ENCODE data around the gene GEMIN7. TPM values are rescaled to one million over a fixed set of nuclear protein-coding genes. Genes with fewer than 3 reads are reported as not detected.

GEMIN7 gene
- total RNA-seq, 2 experiments from 2014 or later, result 55.4 to 55.6 TPM

- CTCF ChIA-PET, result interaction anchor here (1.0 to 1.7 kb wide), 2 partner anchors 11 to 17 kb away, joined by 3 to 4 read pairs; no protein-coding TSS in a partner anchor
Observed at GRCh38 chr19:45076851-45077730, 2.0 kb upstream of the GEMIN7 start.

GRCh38 chr19:45078390-45079062 is 534 bp upstream of the GEMIN7 start:
- POLR2A ChIA-PET, result interaction anchor here (0.7 to 1.4 kb wide), 3 partner anchors 9 to 74 kb away, joined by 4 to 6 read pairs (median 4); partner anchors contain the start of gene CLASRP
- CTCF ChIA-PET, result interaction anchor here (0.5 to 2.4 kb wide), 9 partner anchors 9 to 128 kb away, joined by 3 to 11 read pairs (median 4); partner anchors contain the start of gene PPP1R37

More at GRCh38 chr19:45076851-45077730, 2.0 kb upstream of the GEMIN7 start:
- POLR2A ChIA-PET, result interaction anchor here (0.8 to 1.0 kb wide), 2 partner anchors 15 to 38 kb away, joined by 3 to 6 read pairs; partner anchors contain the start of gene PPP1R37

- POLR2A ChIA-PET, result interaction anchor here (0.6 to 1.6 kb wide), 5 partner anchors 12 to 98 kb away, joined by 3 to 6 read pairs (median 3); partner anchors contain the start of genes BLOC1S3 and TRAPPC6A
- CTCF ChIA-PET, result interaction anchor here (0.7 to 2.4 kb wide), 5 partner anchors 13 to 76 kb away, joined by 3 to 11 read pairs (median 3); partner anchors contain the start of gene PPP1R37
Observed at GRCh38 chr19:45079911-45080370, 881 bp downstream of the GEMIN7 start.

- ChIA-PET POLR2A (no interaction called here), CTCF (no interaction called here)
Observed at GRCh38 chr19:45082170-45082569, 3.1 kb downstream of the GEMIN7 start.

GRCh38 chr19:45086480-45086879 is 7.4 kb downstream of the GEMIN7 start:
- CTCF ChIA-PET, result no interaction called here

GRCh38 chr19:45087531-45087930 is 8.5 kb downstream of the GEMIN7 start:
- ChIA-PET POLR2A (interaction anchor here (1.0 kb wide), 1 partner anchor 9 kb away, joined by 6 read pairs; the partner anchor contains the start of gene GEMIN7), CTCF (interaction anchor here (1.0 to 1.6 kb wide), 2 partner anchors 9 to 28 kb away, joined by 3 to 5 read pairs; partner anchors contain the start of gene GEMIN7)

More at GRCh38 chr19:45086480-45086879, 7.4 kb downstream of the GEMIN7 start:
- POLR2A ChIA-PET, result no interaction called here

- CTCF ChIA-PET, result no interaction called here
- POLR2A ChIA-PET, result interaction anchor here (0.5 kb wide), 1 partner anchor 430 kb away, joined by 3 read pairs; no protein-coding TSS in a partner anchor
Observed at GRCh38 chr19:45090034-45090433, 11.0 kb downstream of the GEMIN7 start.

GRCh38 chr19:45090606-45091005 is 11.5 kb downstream of the GEMIN7 start:
- POLR2A ChIA-PET, result no interaction called here
- CTCF ChIA-PET, result interaction anchor here (2.7 kb wide), 1 partner anchor 31 kb away, joined by 7 read pairs; no protein-coding TSS in a partner anchor

- ChIA-PET CTCF (interaction anchor here (1.1 to 2.7 kb wide), 4 partner anchors 12 to 58 kb away, joined by 3 to 11 read pairs (median 6); partner anchors contain the start of gene GEMIN7), POLR2A (interaction anchor here (0.6 to 2.2 kb wide), 7 partner anchors 11 to 324 kb away, joined by 3 to 12 read pairs (median 6); partner anchors contain the start of genes BLOC1S3, CLASRP and TRAPPC6A)
Observed at GRCh38 chr19:45091031-45091923, 12.2 kb downstream of the GEMIN7 start.

- POLR2A ChIA-PET, result interaction anchor here (0.5 to 2.2 kb wide), 8 partner anchors 10 to 374 kb away, joined by 3 to 12 read pairs (median 4); partner anchors contain the start of genes BLOC1S3 and TRAPPC6A
- CTCF ChIA-PET, result interaction anchor here (0.7 to 2.7 kb wide), 12 partner anchors 10 to 916 kb away, joined by 3 to 11 read pairs (median 3); partner anchors contain the start of gene GEMIN7
Observed at GRCh38 chr19:45092747-45093678, 14.0 kb downstream of the GEMIN7 start, which contains the start of gene PPP1R37. PPP1R37 (plus strand) TSS chr19:45093179; CDS start chr19:45093326, 147 bp downstream.

- ChIA-PET POLR2A (no interaction called here), CTCF (no interaction called here)
Observed at GRCh38 chr19:45094137-45094536, 15.1 kb downstream of the GEMIN7 start.

GRCh38 chr19:45094707-45095106 is 15.6 kb downstream of the GEMIN7 start:
- ChIA-PET CTCF (no interaction called here), POLR2A (no interaction called here)

- CTCF ChIA-PET, result no interaction called here
- POLR2A ChIA-PET, result interaction anchor here (0.5 kb wide), 1 partner anchor 17 kb away, joined by 3 read pairs; no protein-coding TSS in a partner anchor
Observed at GRCh38 chr19:45095496-45096413, 16.7 kb downstream of the GEMIN7 start.

GRCh38 chr19:45096700-45097099 is 17.6 kb downstream of the GEMIN7 start:
- ChIA-PET POLR2A (no interaction called here), CTCF (no interaction called here)

GRCh38 chr19:45097450-45097775 is 18.4 kb downstream of the GEMIN7 start:
- POLR2A ChIA-PET, result no interaction called here
- CTCF ChIA-PET, result no interaction called here

GRCh38 chr19:45097776-45098520 is 18.9 kb downstream of the GEMIN7 start:
- CTCF ChIA-PET, result no interaction called here
- POLR2A ChIA-PET, result no interaction called here
